OCI-LY7 (cell line): ENCODE results near the gene NR3C1. TPM values are rescaled to one million over a fixed set of nuclear protein-coding genes. Genes with fewer than 3 reads are reported as not detected.

ENCODE experiments used
- BruUV-seq: library from RNA; stranded (reverse); fragments of 400-500 nt; replicated peaks from 2 replicates; lab custom pipeline; 2021; lab: Mats Ljungman, UMichigan
- CTCF ChIA-PET: fragments of 300-600 bp; sonication (Branson Sonifier 250); formaldehyde crosslinking; loops from one replicate; lab custom pipeline; 2022; ENCODE audit warnings: antibody characterized with exemption; ENCODE audit not compliant: unreplicated experiment; lab: Charles Lee
- POLR2A ChIA-PET: fragments of 300-600 bp; sonication (Branson Sonifier 250); formaldehyde crosslinking; loops from one replicate; lab custom pipeline; 2022; ENCODE audit warnings: antibody characterized with exemption; lab: Charles Lee
- DNase-seq: peaks from one replicate; pipeline ENCODE4 v3.0.0-alpha.2; 2015; ENCODE audit warnings: low spot score
- H2AFZ ChIP-seq: fragments of 200-600 bp; sonication (generic), shearing (Covaris generic); 2 replicates; pipeline ENCODE4 v1.6.1; 2014; ENCODE audit warnings: mild to moderate bottlenecking, antibody characterized with exemption, low read length, moderate library complexity
- H3K27ac ChIP-seq: fragments of 200-600 bp; sonication (generic); 2 replicates; pipeline ENCODE4 v1.5.1; 2014; ENCODE audit warnings: mixed run types, low read depth, mild to moderate bottlenecking, moderate library complexity, low read length, inconsistent platforms; ENCODE audit not compliant: poor library complexity, severe bottlenecking
- H3K36me3 ChIP-seq: fragments of 200-600 bp; sonication (generic); 2 replicates; pipeline ENCODE4 v1.6.1; 2014; ENCODE audit warnings: mild to moderate bottlenecking, antibody characterized with exemption, low read length, moderate library complexity, mixed read lengths; ENCODE audit not compliant: insufficient read depth
- H3K4me1 ChIP-seq: fragments of 200-600 bp; sonication (generic); 2 replicates; pipeline ENCODE4 v1.5.1; 2014; ENCODE audit warnings: mild to moderate bottlenecking, low read length; ENCODE audit not compliant: insufficient read depth, poor library complexity, severe bottlenecking
- H3K4me2 ChIP-seq: fragments of 200-600 bp; sonication (generic); 2 replicates; pipeline ENCODE4 v1.6.1; 2014; ENCODE audit warnings: mild to moderate bottlenecking, low read length
- H3K4me3 ChIP-seq: fragments of 200-600 bp; sonication (generic); 2 replicates; pipeline ENCODE4 v1.5.1; 2014; ENCODE audit warnings: mild to moderate bottlenecking, low read depth, low read length; ENCODE audit not compliant: poor library complexity, severe bottlenecking
- H3K79me2 ChIP-seq: fragments of 200-600 bp; sonication (generic); 2 replicates; pipeline ENCODE4 v1.6.1; 2016; ENCODE audit warnings: low read depth, mild to moderate bottlenecking, low read length, moderate library complexity, mixed read lengths; ENCODE audit not compliant: insufficient read depth
- H3K9me2 ChIP-seq: fragments of 200-600 bp; sonication (generic); 2 replicates; pipeline ENCODE4 v1.6.1; 2016; ENCODE audit warnings: mild to moderate bottlenecking, low read length, mixed read lengths; ENCODE audit not compliant: insufficient read depth
- H3K9me3 ChIP-seq: fragments of 200-600 bp; sonication (generic); 2 replicates; pipeline ENCODE4 v1.6.1; 2014; ENCODE audit warnings: mild to moderate bottlenecking, mixed run types, low read length, mixed read lengths
- H4K20me1 ChIP-seq: fragments of 200-600 bp; sonication (generic); 2 replicates; pipeline ENCODE4 v1.6.1; 2014; ENCODE audit warnings: mild to moderate bottlenecking, antibody characterized with exemption, low read length, moderate library complexity, mixed read lengths; ENCODE audit not compliant: insufficient read depth
- EZH2phosphoT487 ChIP-seq: fragments of 200-600 bp; sonication (generic); IDR thresholded peaks from 2 replicates; pipeline ENCODE4 v1.6.1; 2018; ENCODE audit warnings: low read depth, borderline replicate concordance, mild to moderate bottlenecking, mixed run types, antibody characterized with exemption, low read length, moderate library complexity, mixed read lengths
- intact Hi-C: fragments of 100-400 bp; cut with micrococcal nuclease; formaldehyde crosslinking; loops from one replicate; pipeline ENCODE4 v1.10.0; 2022; ENCODE audit not compliant: unreplicated experiment
- total RNA-seq, 2 experiments: library from RNA; depleted of rRNA in 1 of 2; stranded (reverse); fragments of >200 nt in 1 of 2; shearing (Covaris generic) in 1 of 2; gene quantifications; 2 replicates each; pipeline ENCODE4 v1.2.3, GENCODE V29; 2014 to 2022
- TF ChIP-seq, protein P1 (sequence below): fragments of 200-600 bp; sonication (generic); conservative IDR thresholded peaks from 2 replicates; pipeline ENCODE4 v1.5.1; 2014; ENCODE audit warnings: mild to moderate bottlenecking, antibody characterized with exemption, low read length, moderate library complexity, mixed read lengths

Gene NR3C1
- total RNA-seq, 2 experiments from 2014 or later = 45.6 to 106 TPM

DNA sequence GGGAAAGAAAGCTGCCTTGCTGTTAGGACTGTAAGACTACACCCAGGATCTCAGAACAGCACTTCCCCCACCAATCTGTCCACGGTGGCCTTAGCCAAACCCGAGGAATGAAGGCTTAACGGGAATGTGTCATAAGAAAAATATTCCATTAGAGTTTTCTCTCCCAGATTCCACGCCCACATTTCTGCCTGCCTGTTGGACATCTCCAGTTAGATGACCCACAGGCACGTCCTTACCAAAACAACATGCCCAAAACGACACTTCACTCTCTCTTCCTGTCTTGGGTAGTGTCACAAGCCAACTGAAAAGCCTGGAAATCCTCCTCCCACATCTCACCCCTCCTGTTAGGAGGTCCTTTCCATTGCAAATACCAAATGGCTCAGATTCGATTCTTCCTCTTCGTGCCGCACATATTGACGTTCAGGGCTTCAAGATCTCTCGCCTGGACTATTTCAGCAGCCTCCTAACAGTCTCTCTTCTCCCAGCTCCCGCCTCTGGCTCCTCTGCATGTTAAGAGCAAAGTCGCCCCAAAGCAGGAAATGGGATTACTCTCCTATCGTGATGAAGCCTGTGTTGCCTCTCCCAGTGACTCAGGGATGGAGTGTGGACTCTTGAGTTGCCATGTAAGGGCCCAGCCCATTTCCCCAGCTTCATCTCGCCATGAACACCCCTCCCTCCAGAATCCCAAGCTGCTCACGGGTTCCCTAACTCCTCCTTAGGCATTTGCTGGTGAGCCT lies 159.3 kb downstream of the NR3C1 start:
- no peaks in the 10 kb centered on the region for H3K79me2 ChIP-seq
- intact Hi-C loops = no loop called here
- ChIA-PET CTCF (no interaction called here), POLR2A (interaction anchor here (1.3 kb wide), 1 partner anchor 19 kb away, joined by 3 read pairs; no protein-coding TSS in a partner anchor)
- TF ChIP-seq, protein P1, sequence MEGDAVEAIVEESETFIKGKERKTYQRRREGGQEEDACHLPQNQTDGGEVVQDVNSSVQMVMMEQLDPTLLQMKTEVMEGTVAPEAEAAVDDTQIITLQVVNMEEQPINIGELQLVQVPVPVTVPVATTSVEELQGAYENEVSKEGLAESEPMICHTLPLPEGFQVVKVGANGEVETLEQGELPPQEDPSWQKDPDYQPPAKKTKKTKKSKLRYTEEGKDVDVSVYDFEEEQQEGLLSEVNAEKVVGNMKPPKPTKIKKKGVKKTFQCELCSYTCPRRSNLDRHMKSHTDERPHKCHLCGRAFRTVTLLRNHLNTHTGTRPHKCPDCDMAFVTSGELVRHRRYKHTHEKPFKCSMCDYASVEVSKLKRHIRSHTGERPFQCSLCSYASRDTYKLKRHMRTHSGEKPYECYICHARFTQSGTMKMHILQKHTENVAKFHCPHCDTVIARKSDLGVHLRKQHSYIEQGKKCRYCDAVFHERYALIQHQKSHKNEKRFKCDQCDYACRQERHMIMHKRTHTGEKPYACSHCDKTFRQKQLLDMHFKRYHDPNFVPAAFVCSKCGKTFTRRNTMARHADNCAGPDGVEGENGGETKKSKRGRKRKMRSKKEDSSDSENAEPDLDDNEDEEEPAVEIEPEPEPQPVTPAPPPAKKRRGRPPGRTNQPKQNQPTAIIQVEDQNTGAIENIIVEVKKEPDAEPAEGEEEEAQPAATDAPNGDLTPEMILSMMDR = no peak
- TF ChIP-seq EZH2phosphoT487 = no peak
- no peak overlapping the region for H2AFZ ChIP-seq
- H3K27ac ChIP-seq = no peak overlapping the region
- H3K4me1 ChIP-seq = no peaks in the 10 kb centered on the region
- no peaks in the 10 kb centered on the region for H4K20me1 ChIP-seq
- no peaks in the 10 kb centered on the region for H3K9me3 ChIP-seq
- no TSS peak for BruUV-seq
- no peaks in the 10 kb centered on the region for H3K9me2 ChIP-seq
- DNase-seq = no peak
- H3K4me3 ChIP-seq = no peak overlapping the region
- H3K36me3 ChIP-seq = no peaks in the 10 kb centered on the region
- no peak overlapping the region for H3K4me2 ChIP-seq

- no peak overlapping the region for H3K4me2 ChIP-seq
- H3K4me3 ChIP-seq = no peak overlapping the region
- no peaks in the 10 kb centered on the region for H3K4me1 ChIP-seq
- H3K9me2 ChIP-seq = no peaks in the 10 kb centered on the region
- TF ChIP-seq, protein P1 = no peak
- TF ChIP-seq EZH2phosphoT487 = no peak
- no peak overlapping the region for H2AFZ ChIP-seq
- intact Hi-C loops = no loop called here
- no peaks in the 10 kb centered on the region for H4K20me1 ChIP-seq
- no peak for DNase-seq
- H3K36me3 ChIP-seq = no peaks in the 10 kb centered on the region
- no peaks in the 10 kb centered on the region for H3K79me2 ChIP-seq
- no peak overlapping the region for H3K27ac ChIP-seq
- CTCF ChIA-PET = no interaction called here
- no peaks in the 10 kb centered on the region for H3K9me3 ChIP-seq
- POLR2A ChIA-PET = no interaction called here
- no TSS peak for BruUV-seq
These were observed 160.4 kb downstream of the NR3C1 start for GRCh38 chr5:143243103-143243502.

- no peak overlapping the region for H2AFZ ChIP-seq
- H4K20me1 ChIP-seq = no peaks in the 10 kb centered on the region
- no peaks in the 10 kb centered on the region for H3K36me3 ChIP-seq
- H3K79me2 ChIP-seq = no peaks in the 10 kb centered on the region
- POLR2A ChIA-PET = no interaction called here
- no peaks in the 10 kb centered on the region for H3K9me2 ChIP-seq
- no peak for DNase-seq
- intact Hi-C loops = no loop called here
- H3K27ac ChIP-seq = no peak overlapping the region
- no peak overlapping the region for H3K4me2 ChIP-seq
- no peaks in the 10 kb centered on the region for H3K4me1 ChIP-seq
- no peaks in the 10 kb centered on the region for H3K9me3 ChIP-seq
- BruUV-seq = no TSS peak
- TF ChIP-seq, protein P1 = no peak
- no peak for TF ChIP-seq EZH2phosphoT487
- CTCF ChIA-PET = no interaction called here
- H3K4me3 ChIP-seq = no peak overlapping the region
These were observed 161.6 kb downstream of the NR3C1 start for GRCh38 chr5:143241892-143242291.
